H9 (cell line): Measurements from ENCODE around the gene AMBRA1. TPM values are rescaled to one million over a fixed set of nuclear protein-coding genes. Genes with fewer than 3 reads are reported as not detected.

Source experiments
- DNase-seq: peaks from one replicate; pipeline ENCODE4 v3.0.0-alpha.2; 2017
- H2AFZ ChIP-seq: one replicate; pipeline ENCODE4 v1.6.1; 2013; ENCODE audit warnings: mild to moderate bottlenecking, low read length, control low read depth, moderate library complexity
- H2AK5ac ChIP-seq: 2 replicates; pipeline ENCODE4 v1.6.1; 2013; ENCODE audit warnings: low read length, control low read depth, mixed read lengths; ENCODE audit not compliant: insufficient read length
- H2BK120ac ChIP-seq: one replicate; pipeline ENCODE4 v1.6.1; 2013; ENCODE audit warnings: low read depth, mild to moderate bottlenecking, low read length, control low read depth, inconsistent platforms; ENCODE audit not compliant: poor library complexity, severe bottlenecking
- H2BK12ac ChIP-seq: 2 replicates; pipeline ENCODE4 v1.6.1; 2013; ENCODE audit warnings: low read length, control low read depth, mixed read lengths, low read depth; ENCODE audit not compliant: insufficient read length
- H2BK15ac ChIP-seq: 2 replicates; pipeline ENCODE4 v1.6.1; 2013; ENCODE audit warnings: low read depth, low read length, control low read depth
- H2BK20ac ChIP-seq: one replicate; pipeline ENCODE4 v1.6.1; 2013; ENCODE audit warnings: low read depth, mild to moderate bottlenecking, low read length, control low read depth, inconsistent platforms; ENCODE audit not compliant: poor library complexity, severe bottlenecking
- H2BK5ac ChIP-seq: 2 replicates; pipeline ENCODE4 v1.6.1; 2013; ENCODE audit warnings: low read length, control low read depth, mixed read lengths; ENCODE audit not compliant: insufficient read length
- H3K14ac ChIP-seq: 2 replicates; pipeline ENCODE4 v1.6.1; 2013; ENCODE audit warnings: low read length, control low read depth; ENCODE audit not compliant: insufficient read depth
- H3K18ac ChIP-seq: 2 replicates; pipeline ENCODE4 v1.6.1; 2013; ENCODE audit warnings: low read depth, mild to moderate bottlenecking, mixed read lengths, low read length, control low read depth; ENCODE audit not compliant: insufficient read length
- H3K23ac ChIP-seq: 2 replicates; pipeline ENCODE4 v1.6.1; 2013; ENCODE audit warnings: low read length, control low read depth, mixed read lengths, low read depth; ENCODE audit not compliant: insufficient read length
- H3K23me2 ChIP-seq: 2 replicates; pipeline ENCODE4 v1.6.1; 2013; ENCODE audit warnings: low read depth, mild to moderate bottlenecking, mixed read lengths, low read length, control low read depth; ENCODE audit not compliant: insufficient read length, poor library complexity, severe bottlenecking
- H3K27ac ChIP-seq: 2 replicates; pipeline ENCODE4 v1.5.1; 2013; ENCODE audit warnings: low read length, control low read depth, mixed read lengths, low read depth; ENCODE audit not compliant: insufficient read length
- H3K27me3 ChIP-seq: 2 replicates; pipeline ENCODE4 v1.6.1; 2013; ENCODE audit warnings: low read length, control low read depth, inconsistent platforms; ENCODE audit not compliant: insufficient read depth
- H3K4ac ChIP-seq: 2 replicates; pipeline ENCODE4 v1.6.1; 2013; ENCODE audit warnings: low read depth, mild to moderate bottlenecking, control low read depth, inconsistent platforms, low read length, moderate library complexity
- H3K4me1 ChIP-seq: 2 replicates; pipeline ENCODE4 v1.6.1; 2013; ENCODE audit warnings: low read length, control low read depth, inconsistent platforms; ENCODE audit not compliant: insufficient read depth
- H3K4me2 ChIP-seq: 2 replicates; pipeline ENCODE4 v1.6.1; 2013; ENCODE audit warnings: low read length, control low read depth, mixed read lengths; ENCODE audit not compliant: insufficient read length, insufficient read depth
- H3K56ac ChIP-seq: 2 replicates; pipeline ENCODE4 v1.6.1; 2013; ENCODE audit warnings: low read depth, mild to moderate bottlenecking, mixed read lengths, low read length, control low read depth; ENCODE audit not compliant: insufficient read length
- H3K79me1 ChIP-seq: 2 replicates; pipeline ENCODE4 v1.6.1; 2013; ENCODE audit warnings: low read depth, mild to moderate bottlenecking, moderate library complexity, low read length, control low read depth, inconsistent platforms; ENCODE audit not compliant: insufficient read depth, poor library complexity, severe bottlenecking
- H3K79me2 ChIP-seq: 2 replicates; pipeline ENCODE4 v1.6.1; 2013; ENCODE audit warnings: low read length, control low read depth, inconsistent platforms; ENCODE audit not compliant: insufficient read depth
- H3K9ac ChIP-seq: 2 replicates; pipeline ENCODE4 v1.6.1; 2013; ENCODE audit warnings: low read length, control low read depth, mixed read lengths; ENCODE audit not compliant: insufficient read length; ENCODE audit errors: extremely low read depth
- H3K9me3 ChIP-seq: one replicate; pipeline ENCODE4 v1.6.1; 2013; ENCODE audit warnings: low read depth, low read length, inconsistent platforms; ENCODE audit not compliant: control insufficient read depth
- H3T11ph ChIP-seq: one replicate; pipeline ENCODE4 v1.6.1; 2013; ENCODE audit warnings: mild to moderate bottlenecking, low read length, control low read depth, inconsistent platforms
- H4K20me1 ChIP-seq: one replicate; pipeline ENCODE4 v1.6.1; 2013; ENCODE audit not compliant: control insufficient read depth, insufficient read length, insufficient read depth
- H4K5ac ChIP-seq: 2 replicates; pipeline ENCODE4 v1.6.1; 2013; ENCODE audit warnings: low read depth, mild to moderate bottlenecking, mixed read lengths, low read length, control low read depth; ENCODE audit not compliant: insufficient read length
- H4K8ac ChIP-seq: replicated peaks from 2 replicates; pipeline ENCODE4 v1.6.1; 2013; ENCODE audit warnings: low read length, control low read depth, mixed read lengths, low read depth; ENCODE audit not compliant: insufficient read length
- H4K91ac ChIP-seq: 2 replicates; pipeline ENCODE4 v1.6.1; 2013; ENCODE audit warnings: low read depth, mild to moderate bottlenecking, moderate library complexity, mixed read lengths, low read length, control low read depth; ENCODE audit not compliant: insufficient read length
- H3K27ac Mint-ChIP-seq, 3 experiments: 2 replicates in 2 of 3; 3 replicates in 1 of 3; pipeline ENCODE4 v1.8.0; 2020 to 2021; ENCODE audit warnings: mixed read lengths in 3 of 3, mild to moderate bottlenecking in 1 of 3, moderate library complexity in 1 of 3
- H3K27me3 Mint-ChIP-seq: 2 replicates; pipeline ENCODE4 v1.8.0; 2021; ENCODE audit warnings: low read depth, mild to moderate bottlenecking, moderate library complexity, mixed read lengths
- H3K36me3 Mint-ChIP-seq, 3 experiments: 2 replicates in 2 of 3; 3 replicates in 1 of 3; pipeline ENCODE4 v1.8.0; 2020 to 2021; ENCODE audit warnings: low read depth in 3 of 3, mixed read lengths in 3 of 3; ENCODE audit not compliant: insufficient read depth in 1 of 3
- H3K4me1 Mint-ChIP-seq, 2 experiments: 2 replicates each; pipeline ENCODE4 v1.8.0; 2020; ENCODE audit warnings: mixed read lengths in 2 of 2
- H3K4me3 Mint-ChIP-seq, 2 experiments: 2 replicates in 1 of 2; 3 replicates in 1 of 2; pipeline ENCODE4 v1.8.0; 2020 to 2021; ENCODE audit warnings: mild to moderate bottlenecking in 2 of 2, mixed read lengths in 2 of 2, moderate library complexity in 1 of 2
- H3K9me3 Mint-ChIP-seq, 2 experiments: 2 replicates in 1 of 2; 3 replicates in 1 of 2; pipeline ENCODE4 v1.8.0; 2020; ENCODE audit warnings: mild to moderate bottlenecking in 2 of 2, mixed read lengths in 2 of 2, moderate library complexity in 1 of 2
- CTCF ChIP-seq: fragments of 200-600 bp; sonication (generic); conservative IDR thresholded peaks from 3 replicates; pipeline ENCODE4 v1.8.0; 2021; ENCODE audit warnings: antibody characterized with exemption, mild to moderate bottlenecking
- WGBS: extraction: QIAGEN DNeasy Blood & Tissue Kit; methylation state at CpG from one replicate; pipeline ENCODE4 v1.1.7; 2013; ENCODE audit warnings: missing lambda C conversion rate, low lambda C conversion rate, mixed read lengths; ENCODE audit not compliant: insufficient read length; ENCODE audit errors: extremely low coverage; 5-methylcytosine and 5-hydroxymethylcytosine counted together
- total RNA-seq: library from RNA; stranded (reverse); gene quantifications from 2 replicates; pipeline ENCODE4 v1.2.1, GENCODE V29; 2021

Gene AMBRA1
- total RNA-seq, 1 experiment from 2014 or later = 37.5 TPM

- H4K5ac ChIP-seq = no peak overlapping the region
- H2BK120ac ChIP-seq = no peak overlapping the region
- H3K36me3 Mint-ChIP-seq = peaks cover 17 to 49% (median 19%) of the 10 kb centered on the region in 3 experiments
- H3K4me1 Mint-ChIP-seq = peaks cover 6 to 30% of the 10 kb centered on the region in 2 experiments
- no peaks in the 10 kb centered on the region for H3K27me3 ChIP-seq
- H3K14ac ChIP-seq = no peak overlapping the region
- no peak overlapping the region for H3K23ac ChIP-seq
- peak overlapping the region in 1 of 2 experiments; percentile 63; a peak in 2 of 5 replicates for H3K4me3 Mint-ChIP-seq
- no peak overlapping the region for H3K4ac ChIP-seq
- H3K9me3 ChIP-seq = no peaks in the 10 kb centered on the region
- no peak overlapping the region for H2BK20ac ChIP-seq
- no peaks in the 10 kb centered on the region for H3K79me2 ChIP-seq
- no peak overlapping the region for H3K56ac ChIP-seq
- H4K8ac ChIP-seq = no peak overlapping the region
- no peaks in the 10 kb centered on the region for H4K20me1 ChIP-seq
- no peak overlapping the region for H2BK12ac ChIP-seq
- no peaks in the 10 kb centered on the region for H3K4me1 ChIP-seq
- H3K79me1 ChIP-seq = no peaks in the 10 kb centered on the region
- H3K23me2 ChIP-seq = no peaks in the 10 kb centered on the region
- H3K27ac ChIP-seq = no peak overlapping the region
- H3K18ac ChIP-seq = no peak overlapping the region
- peak overlapping the region; percentile 46 to 94 (median 76) for H3K27ac Mint-ChIP-seq
- H3K9me3 Mint-ChIP-seq = no peaks in the 10 kb centered on the region
- H2BK5ac ChIP-seq = no peak overlapping the region
- no peak for DNase-seq
- H3K27me3 Mint-ChIP-seq = no peaks in the 10 kb centered on the region
- no peak overlapping the region for H2BK15ac ChIP-seq
- no CpG with 5 or more reads among the region's 7 CpGs for whole genome bisulfite sequencing
- no peak overlapping the region for H3K9ac ChIP-seq
- H3K4me2 ChIP-seq = no peak overlapping the region
- TF ChIP-seq CTCF = no peak
- H2AFZ ChIP-seq = no peak overlapping the region
- H3T11ph ChIP-seq = no peak overlapping the region
- no peak overlapping the region for H4K91ac ChIP-seq
- no peak overlapping the region for H2AK5ac ChIP-seq
Observed at GRCh38 chr11:46417711-46418110, 176.1 kb downstream of the AMBRA1 start.
